GM13976 (cell line): ENCODE results near the gene FLNC.
A peak's percentile ranks its signal among the peaks of the same experiment; 100 is the strongest.

Experiments
- DNase-seq: peaks from one replicate; pipeline ENCODE4 v3.0.0; 2012; ENCODE audit warnings: low spot score
- CTCF ChIP-seq: IDR thresholded peaks from 2 replicates; pipeline ENCODE4 v1.5.1; 2012; ENCODE audit warnings: borderline replicate concordance, mild to moderate bottlenecking; ENCODE audit not compliant: insufficient read depth; ENCODE audit errors: extremely low read depth, missing control alignments, control extremely low read depth
- in situ Hi-C: fragments of 300-500 bp; cut with MboI; formaldehyde crosslinking; loops from one replicate; pipeline ENCODE4 v1.12.0; 2022; ENCODE audit warnings: low sequenced_read_pairs, mixed read lengths, inconsistent platforms; ENCODE audit not compliant: unreplicated experiment

FLNC gene

DNA sequence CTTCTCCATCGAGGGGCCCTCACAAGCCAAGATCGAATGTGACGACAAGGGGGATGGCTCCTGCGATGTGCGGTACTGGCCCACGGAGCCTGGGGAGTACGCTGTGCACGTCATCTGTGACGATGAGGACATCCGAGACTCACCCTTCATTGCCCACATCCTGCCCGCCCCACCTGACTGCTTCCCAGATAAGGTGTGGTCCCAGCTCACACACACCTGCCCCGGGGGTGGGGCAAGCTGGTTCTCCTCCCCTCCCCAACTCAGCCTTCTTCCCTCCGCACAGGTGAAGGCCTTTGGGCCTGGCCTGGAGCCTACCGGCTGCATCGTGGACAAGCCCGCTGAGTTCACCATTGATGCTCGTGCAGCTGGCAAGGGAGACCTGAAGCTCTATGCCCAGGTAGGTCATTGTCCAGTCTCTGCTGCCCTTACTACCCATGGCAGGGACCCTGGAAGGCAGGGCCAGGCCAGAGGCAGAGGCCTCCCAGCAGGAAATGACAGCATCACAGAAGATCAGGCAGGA lies 11.0 kb downstream of the FLNC start:
- no peak for TF ChIP-seq CTCF
- in situ Hi-C loops = no loop called here

GRCh38 chr7:128841921-128842673 lies 11.9 kb downstream of the FLNC start:
- in situ Hi-C loops = no loop called here
- DNase-seq = peak; percentile 91
- TF ChIP-seq CTCF = peak; percentile 58

More for the DNA sequence above, 11.0 kb downstream of the FLNC start:
- DNase-seq = no peak

DNA sequence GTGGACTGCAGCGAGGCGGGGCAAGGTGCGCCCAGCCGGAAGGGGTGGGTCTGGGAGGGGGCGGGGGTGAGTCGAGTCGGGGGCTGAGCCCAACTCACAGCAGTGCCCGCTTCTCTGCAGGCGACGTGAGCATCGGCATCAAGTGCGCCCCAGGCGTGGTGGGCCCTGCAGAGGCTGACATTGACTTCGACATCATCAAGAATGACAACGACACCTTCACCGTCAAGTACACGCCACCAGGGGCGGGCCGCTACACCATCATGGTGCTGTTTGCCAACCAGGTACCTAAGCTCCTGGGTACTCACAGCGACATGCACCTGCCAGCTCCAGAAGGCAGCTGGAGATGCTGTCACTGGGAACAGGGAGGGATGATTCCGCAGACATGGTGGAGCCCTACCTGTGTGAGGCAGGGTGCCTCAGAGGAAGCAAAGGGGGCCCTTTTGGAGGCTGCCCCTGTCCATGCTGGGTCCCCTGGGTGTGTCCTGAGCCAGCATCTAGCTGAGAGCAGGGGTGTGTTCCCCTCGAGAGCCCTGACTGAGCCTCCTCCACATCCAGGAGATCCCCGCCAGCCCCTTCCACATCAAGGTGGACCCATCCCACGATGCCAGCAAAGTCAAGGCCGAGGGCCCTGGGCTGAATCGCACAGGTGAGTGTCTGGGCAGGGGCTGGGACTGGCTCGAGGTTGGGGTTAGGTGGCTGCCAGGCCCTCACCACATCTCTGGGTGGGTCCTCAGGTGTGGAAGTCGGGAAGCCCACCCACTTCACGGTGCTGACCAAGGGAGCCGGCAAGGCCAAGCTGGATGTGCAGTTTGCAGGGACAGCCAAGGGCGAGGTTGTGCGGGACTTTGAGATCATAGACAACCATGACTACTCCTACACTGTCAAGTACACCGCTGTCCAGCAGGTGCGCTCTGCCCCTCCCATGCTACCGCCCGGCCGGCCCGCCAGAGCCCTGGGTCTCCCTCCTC lies 12.8 kb downstream of the FLNC start:
- no peak for TF ChIP-seq CTCF
- in situ Hi-C loops = no loop called here
- DNase-seq = no peak

GRCh38 chr7:128843938-128844621 lies 13.9 kb downstream of the FLNC start:
- TF ChIP-seq CTCF = no peak
- no peak for DNase-seq
- in situ Hi-C loops = no loop called here

GRCh38 chr7:128844777-128845311 lies 14.6 kb downstream of the FLNC start:
- TF ChIP-seq CTCF = no peak
- DNase-seq = no peak
- in situ Hi-C loops = no loop called here

- TF ChIP-seq CTCF = no peak
- no peak for DNase-seq
- in situ Hi-C loops = no loop called here
These were observed 15.3 kb downstream of the FLNC start for GRCh38 chr7:128845475-128845874.
